ENCODE data around the gene UMODL1. TPM values are rescaled to one million over a fixed set of nuclear protein-coding genes. Genes with fewer than 3 reads are reported as not detected.

Gene UMODL1, protein sequence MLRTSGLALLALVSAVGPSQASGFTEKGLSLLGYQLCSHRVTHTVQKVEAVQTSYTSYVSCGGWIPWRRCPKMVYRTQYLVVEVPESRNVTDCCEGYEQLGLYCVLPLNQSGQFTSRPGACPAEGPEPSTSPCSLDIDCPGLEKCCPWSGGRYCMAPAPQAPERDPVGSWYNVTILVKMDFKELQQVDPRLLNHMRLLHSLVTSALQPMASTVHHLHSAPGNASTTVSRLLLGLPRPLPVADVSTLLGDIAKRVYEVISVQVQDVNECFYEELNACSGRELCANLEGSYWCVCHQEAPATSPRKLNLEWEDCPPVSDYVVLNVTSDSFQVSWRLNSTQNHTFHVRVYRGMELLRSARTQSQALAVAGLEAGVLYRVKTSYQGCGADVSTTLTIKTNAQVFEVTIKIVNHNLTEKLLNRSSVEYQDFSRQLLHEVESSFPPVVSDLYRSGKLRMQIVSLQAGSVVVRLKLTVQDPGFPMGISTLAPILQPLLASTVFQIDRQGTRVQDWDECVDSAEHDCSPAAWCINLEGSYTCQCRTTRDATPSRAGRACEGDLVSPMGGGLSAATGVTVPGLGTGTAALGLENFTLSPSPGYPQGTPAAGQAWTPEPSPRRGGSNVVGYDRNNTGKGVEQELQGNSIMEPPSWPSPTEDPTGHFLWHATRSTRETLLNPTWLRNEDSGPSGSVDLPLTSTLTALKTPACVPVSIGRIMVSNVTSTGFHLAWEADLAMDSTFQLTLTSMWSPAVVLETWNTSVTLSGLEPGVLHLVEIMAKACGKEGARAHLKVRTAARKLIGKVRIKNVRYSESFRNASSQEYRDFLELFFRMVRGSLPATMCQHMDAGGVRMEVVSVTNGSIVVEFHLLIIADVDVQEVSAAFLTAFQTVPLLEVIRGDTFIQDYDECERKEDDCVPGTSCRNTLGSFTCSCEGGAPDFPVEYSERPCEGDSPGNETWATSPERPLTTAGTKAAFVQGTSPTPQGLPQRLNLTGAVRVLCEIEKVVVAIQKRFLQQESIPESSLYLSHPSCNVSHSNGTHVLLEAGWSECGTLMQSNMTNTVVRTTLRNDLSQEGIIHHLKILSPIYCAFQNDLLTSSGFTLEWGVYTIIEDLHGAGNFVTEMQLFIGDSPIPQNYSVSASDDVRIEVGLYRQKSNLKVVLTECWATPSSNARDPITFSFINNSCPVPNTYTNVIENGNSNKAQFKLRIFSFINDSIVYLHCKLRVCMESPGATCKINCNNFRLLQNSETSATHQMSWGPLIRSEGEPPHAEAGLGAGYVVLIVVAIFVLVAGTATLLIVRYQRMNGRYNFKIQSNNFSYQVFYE
- under 1 TPM in 1 of 5 donors, not detected in 4; under 0.01 TPM for total RNA-seq
- not detected for polyA plus RNA-seq
- long read RNA-seq, donor 1, result 0 reads
- long read RNA-seq, donor 2, result 0 reads
- long read RNA-seq, donor 3, result 0 reads
- long read RNA-seq, donor 4, result 0 reads
- long read RNA-seq, donor 5, result 0 reads
- long read RNA-seq, donor 6, result 0 reads
- long read RNA-seq, donor 7, result 0 reads
- long read RNA-seq, donor 8, result 0 reads
- long read RNA-seq, donor 9, result 0 reads
- long read RNA-seq, donor 10, result 0 reads

DNA sequence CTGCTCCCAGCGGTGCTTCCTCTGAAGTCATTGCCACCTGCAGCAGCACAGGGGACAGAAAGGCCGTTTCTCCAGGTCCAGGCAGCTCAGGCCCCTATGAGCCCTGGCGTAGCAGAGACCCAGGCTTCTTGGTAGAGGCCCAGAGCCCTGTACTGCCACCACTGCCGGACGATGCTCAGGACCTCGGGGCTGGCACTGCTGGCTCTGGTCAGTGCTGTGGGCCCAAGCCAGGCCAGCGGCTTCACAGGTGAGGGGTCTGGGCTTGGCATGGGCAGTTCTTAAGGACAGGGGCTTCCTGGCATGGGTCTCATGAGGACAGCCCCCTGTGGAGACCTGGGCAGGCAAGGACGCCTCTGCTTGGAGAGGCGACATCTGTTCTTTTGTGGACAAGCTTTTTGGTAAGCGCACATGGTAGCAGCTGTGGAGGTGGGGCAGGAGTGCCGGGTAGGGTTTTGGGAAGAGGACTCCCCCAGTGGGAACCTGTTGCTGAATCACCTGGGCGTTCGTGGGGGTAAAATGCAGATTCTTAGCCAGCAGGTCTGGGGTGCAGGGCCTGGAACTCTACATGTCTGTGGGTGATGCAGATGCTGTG lies at the start of gene UMODL1:
Gene UMODL1 (plus strand): TSS at position 172 of the 592 bp plus-strand sequence. CDS start 0 bp downstream, at position 172.
- H3K27me3 ChIP-seq, result peaks cover 0 to 53% (median 0%) of the 10 kb centered on the region in 3 donors
- no peak within 1 kb of the TSS for H3K27ac ChIP-seq
- intact Hi-C loops (cut with DNase I; ENCODE audit: low total_unique reads), result no loop called here
- WGBS, 5 donors, result 84 to 92% (median 87%) methylated on average over 6 to 13 of the region's 13 CpGs
- no peaks in the 10 kb centered on the region for H3K4me1 ChIP-seq
- H3K4me3 ChIP-seq, result no peak within 1 kb of the TSS
- H3K9me3 ChIP-seq, result no peaks in the 10 kb centered on the region
- DNase-seq, result no peak
- no peak for TF ChIP-seq POLR2A (IDR thresholded peaks at IDR 0.05)
- TF ChIP-seq, protein P1, sequence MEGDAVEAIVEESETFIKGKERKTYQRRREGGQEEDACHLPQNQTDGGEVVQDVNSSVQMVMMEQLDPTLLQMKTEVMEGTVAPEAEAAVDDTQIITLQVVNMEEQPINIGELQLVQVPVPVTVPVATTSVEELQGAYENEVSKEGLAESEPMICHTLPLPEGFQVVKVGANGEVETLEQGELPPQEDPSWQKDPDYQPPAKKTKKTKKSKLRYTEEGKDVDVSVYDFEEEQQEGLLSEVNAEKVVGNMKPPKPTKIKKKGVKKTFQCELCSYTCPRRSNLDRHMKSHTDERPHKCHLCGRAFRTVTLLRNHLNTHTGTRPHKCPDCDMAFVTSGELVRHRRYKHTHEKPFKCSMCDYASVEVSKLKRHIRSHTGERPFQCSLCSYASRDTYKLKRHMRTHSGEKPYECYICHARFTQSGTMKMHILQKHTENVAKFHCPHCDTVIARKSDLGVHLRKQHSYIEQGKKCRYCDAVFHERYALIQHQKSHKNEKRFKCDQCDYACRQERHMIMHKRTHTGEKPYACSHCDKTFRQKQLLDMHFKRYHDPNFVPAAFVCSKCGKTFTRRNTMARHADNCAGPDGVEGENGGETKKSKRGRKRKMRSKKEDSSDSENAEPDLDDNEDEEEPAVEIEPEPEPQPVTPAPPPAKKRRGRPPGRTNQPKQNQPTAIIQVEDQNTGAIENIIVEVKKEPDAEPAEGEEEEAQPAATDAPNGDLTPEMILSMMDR (IDR thresholded peaks at IDR 0.05), result no peak
- no peak for TF ChIP-seq EP300 (IDR thresholded peaks at IDR 0.05)
- no peak for TF ChIP-seq POLR2AphosphoS5 (IDR thresholded peaks at IDR 0.05)
- no peaks in the 10 kb centered on the region for H3K36me3 ChIP-seq

DNA sequence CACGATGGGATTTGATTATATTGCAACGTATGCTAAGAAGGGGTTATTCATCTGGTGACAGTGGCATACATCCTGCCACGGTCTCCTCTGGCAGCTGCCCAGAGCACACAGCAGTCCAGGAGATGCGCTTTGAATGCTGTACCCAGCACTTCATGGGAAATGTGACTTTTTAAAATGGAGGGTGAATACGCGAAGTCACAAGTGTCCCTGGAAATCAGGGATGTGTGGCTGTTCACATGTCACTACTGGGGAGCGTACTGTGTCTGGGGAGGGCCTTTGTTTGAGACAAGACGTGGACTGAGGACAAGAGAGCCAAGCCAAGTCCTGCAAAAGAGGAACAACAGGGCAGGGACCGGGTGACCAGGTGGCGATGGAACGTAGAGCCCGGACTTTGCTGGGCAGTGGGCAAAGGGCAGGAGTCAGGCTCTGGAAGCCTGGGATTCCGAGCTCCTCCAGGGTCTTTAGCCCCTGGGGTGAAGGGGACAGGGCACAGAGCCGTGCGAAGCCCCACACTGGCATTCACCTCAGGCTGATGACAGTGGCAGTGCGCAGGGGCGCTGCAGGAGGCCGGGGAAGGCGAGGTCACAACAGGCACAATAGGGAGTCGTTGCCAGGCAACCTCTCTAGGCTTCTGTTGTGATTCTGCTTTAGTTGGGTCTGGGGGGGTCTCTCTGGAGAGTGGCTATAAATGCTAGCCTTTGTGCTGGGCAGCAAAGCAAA lies 49.6 kb upstream of the UMODL1 start:
- Histone ChIP-seq H3K4me1 (no peaks in the 10 kb centered on the region), H3K4me3 (no peak overlapping the region), H3K27me3 (peaks cover 0 to 37% (median 7%) of the 10 kb centered on the region in 3 donors), H3K9me3 (no peaks in the 10 kb centered on the region), H3K36me3 (no peaks in the 10 kb centered on the region), H3K27ac (no peak overlapping the region)
- WGBS, 5 donors, result 57 to 70% (median 61%) methylated on average over 19 to 20 of the region's 20 CpGs
- intact Hi-C loops (cut with DNase I; ENCODE audit: low total_unique reads), result no loop called here
- peak in 1 of 2 donors; percentile 78 for DNase-seq
- TF ChIP-seq POLR2A (IDR thresholded peaks at IDR 0.05), result no peak
- TF ChIP-seq EP300 (IDR thresholded peaks at IDR 0.05), result no peak
- TF ChIP-seq POLR2AphosphoS5 (IDR thresholded peaks at IDR 0.05), result no peak
- TF ChIP-seq, protein P1 (IDR thresholded peaks at IDR 0.05), result no peak

DNA sequence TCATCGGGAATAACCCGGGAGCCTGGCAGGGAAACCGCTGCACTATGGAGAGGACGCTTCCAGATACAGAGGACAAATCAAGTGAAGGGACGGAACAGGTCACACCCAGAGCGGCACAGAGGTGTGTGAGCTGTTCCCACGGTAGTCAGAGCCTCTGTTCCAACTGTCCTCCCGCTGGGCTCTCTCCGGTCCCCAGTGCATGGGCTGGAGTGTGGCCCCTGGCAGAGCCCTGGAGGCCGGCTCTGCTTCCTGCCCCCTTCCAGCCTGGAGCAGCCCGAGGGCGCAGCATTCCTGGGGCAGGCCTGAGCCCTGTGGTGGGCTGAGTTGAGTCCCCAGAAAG lies 49.1 kb upstream of the UMODL1 start:
- Histone ChIP-seq H3K27ac (no peak overlapping the region), H3K4me1 (no peaks in the 10 kb centered on the region), H3K9me3 (no peaks in the 10 kb centered on the region), H3K27me3 (peaks cover 0 to 37% (median 7%) of the 10 kb centered on the region in 3 donors), H3K4me3 (no peak overlapping the region), H3K36me3 (no peaks in the 10 kb centered on the region)
- intact Hi-C loops (cut with DNase I; ENCODE audit: low total_unique reads), result no loop called here
- WGBS, 5 donors, result 51 to 72% (median 57%) methylated on average over 11 to 12 of the region's 12 CpGs
- DNase-seq, result no peak
- TF ChIP-seq, protein P1 (IDR thresholded peaks at IDR 0.05), result no peak
- TF ChIP-seq EP300 (IDR thresholded peaks at IDR 0.05) (no peak), POLR2A (IDR thresholded peaks at IDR 0.05) (no peak), POLR2AphosphoS5 (IDR thresholded peaks at IDR 0.05) (no peak)

Measured in stomach (tissue), 19 donors.